ENCODE measurements around the gene PIP.

DNA sequence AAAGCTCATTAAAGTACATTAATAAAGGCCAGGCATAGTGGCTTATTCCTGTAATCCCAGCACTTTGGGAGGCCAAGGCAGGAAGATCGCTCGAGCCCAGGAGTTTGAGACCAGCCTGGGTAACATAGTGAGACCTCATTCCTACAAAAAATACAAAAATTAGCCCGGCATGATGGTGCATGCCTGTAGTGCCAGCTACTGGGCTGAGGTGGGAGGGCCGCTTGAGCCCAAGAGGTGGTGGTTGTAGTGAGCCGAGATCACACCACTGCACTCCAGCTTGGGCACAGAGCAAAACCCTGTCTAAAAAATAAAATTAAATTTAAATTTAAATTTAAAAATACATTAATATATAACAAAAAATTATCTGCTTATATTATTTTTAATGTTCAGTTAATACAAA lies 44.3 kb downstream of the PIP start:
- TF ChIP-seq, protein P1, sequence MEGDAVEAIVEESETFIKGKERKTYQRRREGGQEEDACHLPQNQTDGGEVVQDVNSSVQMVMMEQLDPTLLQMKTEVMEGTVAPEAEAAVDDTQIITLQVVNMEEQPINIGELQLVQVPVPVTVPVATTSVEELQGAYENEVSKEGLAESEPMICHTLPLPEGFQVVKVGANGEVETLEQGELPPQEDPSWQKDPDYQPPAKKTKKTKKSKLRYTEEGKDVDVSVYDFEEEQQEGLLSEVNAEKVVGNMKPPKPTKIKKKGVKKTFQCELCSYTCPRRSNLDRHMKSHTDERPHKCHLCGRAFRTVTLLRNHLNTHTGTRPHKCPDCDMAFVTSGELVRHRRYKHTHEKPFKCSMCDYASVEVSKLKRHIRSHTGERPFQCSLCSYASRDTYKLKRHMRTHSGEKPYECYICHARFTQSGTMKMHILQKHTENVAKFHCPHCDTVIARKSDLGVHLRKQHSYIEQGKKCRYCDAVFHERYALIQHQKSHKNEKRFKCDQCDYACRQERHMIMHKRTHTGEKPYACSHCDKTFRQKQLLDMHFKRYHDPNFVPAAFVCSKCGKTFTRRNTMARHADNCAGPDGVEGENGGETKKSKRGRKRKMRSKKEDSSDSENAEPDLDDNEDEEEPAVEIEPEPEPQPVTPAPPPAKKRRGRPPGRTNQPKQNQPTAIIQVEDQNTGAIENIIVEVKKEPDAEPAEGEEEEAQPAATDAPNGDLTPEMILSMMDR (IDR thresholded peaks at IDR 0.05 in 4 of 5, conservative IDR thresholded peaks at IDR 0.05 in 1 of 5): no peak
- TF ChIP-seq POLR2A (IDR thresholded peaks at IDR 0.05): no peak
